ENCODE results near the gene SLC4A5. TPM values are rescaled to one million over a fixed set of nuclear protein-coding genes. Genes with fewer than 3 reads are reported as not detected.

SLC4A5 gene
- total RNA-seq, 1 donor from 2014 or later: 0.47 TPM

DNA sequence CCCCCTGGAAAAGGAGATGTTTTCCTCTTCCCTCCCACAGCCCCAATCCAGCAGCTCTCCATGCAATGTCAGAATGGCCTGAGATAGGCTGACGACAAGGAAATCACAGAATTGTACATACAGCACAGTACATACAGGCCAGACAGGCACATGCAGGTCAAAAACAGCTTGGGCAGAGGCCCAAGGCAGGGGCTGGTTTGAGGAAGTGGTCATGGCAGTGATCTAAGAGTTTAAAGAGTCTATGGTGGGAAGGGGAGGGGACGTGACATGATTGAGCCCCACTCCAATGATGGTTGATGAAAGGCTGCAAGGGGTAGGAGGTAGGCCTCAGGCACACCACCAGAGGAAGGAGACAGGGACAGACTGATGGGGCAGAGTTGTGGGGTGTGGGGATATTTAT, 32.6 kb upstream of the SLC4A5 start:
- no peak overlapping the region for H3K4me3 Mint-ChIP-seq
- no peaks in the 10 kb centered on the region for H3K9me3 Mint-ChIP-seq
- peak overlapping the region; percentile 25 for H3K27ac Mint-ChIP-seq

DNA sequence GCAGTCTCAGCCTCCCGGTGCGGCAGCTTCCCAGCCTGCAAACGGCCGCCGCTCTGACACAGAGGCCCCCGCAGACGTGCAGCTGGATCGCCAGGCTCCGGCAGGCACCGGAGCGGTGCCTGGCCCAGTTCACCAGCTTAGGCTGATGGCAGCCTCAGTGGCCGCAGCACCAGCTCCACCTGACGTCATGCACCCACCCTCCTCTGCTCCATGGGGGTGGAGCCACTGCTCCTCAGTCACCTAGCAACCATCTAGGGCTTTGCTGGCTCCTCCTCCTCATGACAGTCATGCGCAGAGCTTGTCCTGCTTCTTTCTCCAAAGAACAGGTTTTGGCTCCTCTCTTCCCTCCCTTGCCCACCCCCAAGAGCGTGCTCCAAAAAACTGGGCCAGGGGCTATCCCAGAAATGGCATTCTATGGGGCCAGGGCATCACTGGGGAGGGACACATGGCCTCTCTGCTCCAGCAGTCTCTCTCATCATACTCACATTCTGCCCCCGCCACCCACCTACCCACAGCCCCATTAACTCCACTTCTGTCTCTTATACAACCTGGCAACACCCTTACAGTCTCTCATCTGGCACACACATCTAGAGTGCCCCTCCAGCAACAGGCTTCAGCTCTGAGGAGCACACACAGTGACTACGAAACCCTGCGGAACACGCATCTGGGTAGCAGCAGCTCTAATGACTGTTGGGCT, 31.4 kb upstream of the SLC4A5 start:
- no peak for DNase-seq (ENCODE audit: low spot score)
- Mint-ChIP-seq H3K9me3 (no peaks in the 10 kb centered on the region), H3K36me3 (ENCODE audit: low read depth) (peaks cover 25% of the 10 kb centered on the region), H3K4me3 (no peak overlapping the region), H3K27me3 (ENCODE audit: insufficient read depth) (no peaks in the 10 kb centered on the region), H3K27ac (no peak overlapping the region), H3K4me1 (ENCODE audit: low read depth) (peaks cover 6% of the 10 kb centered on the region)
- intact Hi-C loops (cut with micrococcal nuclease): no loop called here

More for the DNA sequence above, 32.6 kb upstream of the SLC4A5 start:
- peaks cover 12% of the 10 kb centered on the region for H3K4me1 Mint-ChIP-seq (ENCODE audit: low read depth)
- DNase-seq (ENCODE audit: low spot score): no peak
- intact Hi-C loops (cut with micrococcal nuclease): no loop called here
- peaks cover 17% of the 10 kb centered on the region for H3K36me3 Mint-ChIP-seq (ENCODE audit: low read depth)
- H3K27me3 Mint-ChIP-seq (ENCODE audit: insufficient read depth): no peaks in the 10 kb centered on the region

DNA sequence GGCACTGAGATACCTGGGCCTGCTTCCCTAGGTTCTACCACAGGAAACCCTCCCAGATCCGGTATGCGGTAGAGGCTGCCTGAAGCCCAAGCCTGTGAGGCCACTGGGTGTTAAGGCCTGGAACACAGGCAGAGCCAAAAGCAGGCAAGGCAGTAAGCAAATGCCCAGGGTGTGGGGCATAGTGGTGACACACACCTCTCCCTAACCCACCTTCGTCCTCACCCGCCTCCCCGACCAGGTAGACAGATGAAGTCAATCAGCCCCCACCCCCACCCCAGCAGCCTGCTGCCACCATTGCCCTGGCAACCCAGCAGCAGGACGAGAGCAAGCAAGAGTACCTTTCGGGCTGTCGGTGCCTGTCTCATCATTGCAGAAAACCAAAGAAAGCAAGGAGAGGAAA, 30.8 kb upstream of the SLC4A5 start:
- no peak for DNase-seq (ENCODE audit: low spot score)
- Mint-ChIP-seq H3K9me3 (no peaks in the 10 kb centered on the region), H3K4me3 (no peak overlapping the region), H3K27me3 (ENCODE audit: insufficient read depth) (no peaks in the 10 kb centered on the region), H3K36me3 (ENCODE audit: low read depth) (peaks cover 29% of the 10 kb centered on the region), H3K4me1 (ENCODE audit: low read depth) (peaks cover 5% of the 10 kb centered on the region), H3K27ac (no peak overlapping the region)
- intact Hi-C loops (cut with micrococcal nuclease): no loop called here

DNA sequence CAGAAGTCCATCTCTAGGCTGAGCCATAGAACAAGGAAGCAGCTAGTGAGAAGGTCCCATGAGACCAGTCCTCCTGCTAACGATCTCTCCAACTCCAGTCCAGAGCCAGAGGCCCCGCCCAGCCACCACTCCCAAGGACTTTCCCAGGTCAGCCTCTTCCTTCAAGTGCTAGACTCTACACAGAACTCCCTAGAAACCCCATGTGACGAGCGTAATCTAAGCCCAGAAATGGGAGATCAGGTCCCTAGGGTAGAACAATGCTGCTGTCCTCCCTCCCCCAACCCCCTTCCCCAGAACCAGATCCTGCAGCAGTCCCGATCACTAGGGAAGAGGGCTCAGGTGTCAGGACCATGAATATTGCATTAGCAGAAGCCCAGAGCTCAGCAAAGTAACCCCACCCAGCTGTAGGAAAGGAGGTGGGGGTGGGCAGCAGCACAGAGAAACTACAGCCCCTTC, 30.0 kb upstream of the SLC4A5 start:
- Mint-ChIP-seq H3K9me3 (no peaks in the 10 kb centered on the region), H3K36me3 (ENCODE audit: low read depth) (peaks cover 36% of the 10 kb centered on the region), H3K27ac (no peak overlapping the region), H3K4me3 (no peak overlapping the region), H3K4me1 (ENCODE audit: low read depth) (no peaks in the 10 kb centered on the region), H3K27me3 (ENCODE audit: insufficient read depth) (no peaks in the 10 kb centered on the region)
- intact Hi-C loops (cut with micrococcal nuclease): no loop called here
- DNase-seq (ENCODE audit: low spot score): no peak

DNA sequence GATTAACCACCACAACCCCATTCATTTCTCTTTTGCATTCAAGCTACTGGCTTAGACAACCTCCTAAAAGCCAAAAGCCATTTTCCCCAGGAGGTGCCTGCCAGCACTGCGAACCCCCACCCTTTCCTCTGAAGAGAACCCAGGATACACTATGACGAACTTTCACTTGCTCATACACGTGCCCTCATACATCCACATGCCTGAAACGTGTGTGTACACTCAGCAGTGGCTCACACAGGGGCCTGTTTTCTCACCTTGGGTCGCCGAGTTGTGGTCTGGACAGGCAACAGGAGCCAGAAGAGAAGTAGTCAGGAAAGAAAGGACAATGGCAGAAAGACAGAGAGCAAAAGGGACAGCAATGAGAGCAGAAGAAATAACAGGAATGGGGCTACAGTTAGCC, 29.5 kb upstream of the SLC4A5 start:
- Mint-ChIP-seq H3K27me3 (ENCODE audit: insufficient read depth) (no peaks in the 10 kb centered on the region), H3K4me3 (no peak overlapping the region), H3K4me1 (ENCODE audit: low read depth) (no peaks in the 10 kb centered on the region), H3K9me3 (no peaks in the 10 kb centered on the region), H3K36me3 (ENCODE audit: low read depth) (peaks cover 33% of the 10 kb centered on the region), H3K27ac (no peak overlapping the region)
- intact Hi-C loops (cut with micrococcal nuclease): no loop called here
- no peak for DNase-seq (ENCODE audit: low spot score)

DNA sequence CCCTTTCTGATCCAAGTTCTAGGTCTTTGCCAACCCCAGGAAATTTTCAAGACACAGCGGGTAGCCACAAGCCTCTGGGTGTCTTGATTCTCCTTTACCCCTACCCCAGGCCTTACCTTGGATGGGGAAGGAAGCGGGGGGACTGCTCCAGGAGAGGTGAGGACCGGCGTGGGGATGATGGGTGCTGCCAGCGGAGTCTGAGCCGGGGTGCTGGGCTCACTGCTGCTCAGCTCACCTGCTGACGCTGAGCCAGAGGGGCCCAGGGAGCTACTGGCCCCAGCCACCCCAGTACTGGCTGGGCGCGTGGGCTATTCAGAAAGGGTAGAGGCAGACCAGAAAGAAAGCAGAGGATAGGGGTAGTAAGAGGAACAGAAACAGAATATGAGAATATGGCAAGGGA, 28.2 kb upstream of the SLC4A5 start:
- no peaks in the 10 kb centered on the region for H3K9me3 Mint-ChIP-seq
- no peak for DNase-seq (ENCODE audit: low spot score)
- no peaks in the 10 kb centered on the region for H3K4me1 Mint-ChIP-seq (ENCODE audit: low read depth)
- H3K36me3 Mint-ChIP-seq (ENCODE audit: low read depth): peaks cover 35% of the 10 kb centered on the region
- intact Hi-C loops (cut with micrococcal nuclease): no loop called here
- no peak overlapping the region for H3K4me3 Mint-ChIP-seq
- H3K27ac Mint-ChIP-seq: no peak overlapping the region
- H3K27me3 Mint-ChIP-seq (ENCODE audit: insufficient read depth): no peaks in the 10 kb centered on the region

DNA sequence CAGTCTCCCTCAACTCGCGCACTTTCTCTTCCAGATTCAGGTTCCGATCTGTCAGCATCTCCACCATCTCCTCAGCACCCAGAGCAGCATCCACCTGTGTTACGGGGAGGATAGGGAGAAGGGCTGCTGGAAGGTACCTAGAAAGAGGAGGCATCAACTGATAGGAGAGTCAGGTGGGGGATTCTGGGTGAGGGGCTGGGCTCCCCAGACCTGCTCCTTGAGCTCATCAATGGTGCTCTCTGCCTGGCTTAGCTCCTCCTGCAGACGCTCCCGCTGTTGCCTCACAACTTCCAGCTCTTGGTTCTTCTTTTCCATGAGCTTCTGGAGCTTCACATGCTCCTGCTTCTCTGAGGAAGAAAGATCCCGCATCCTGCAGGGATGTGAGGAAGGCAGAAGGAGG, 26.8 kb upstream of the SLC4A5 start:
- peaks cover 40% of the 10 kb centered on the region for H3K36me3 Mint-ChIP-seq (ENCODE audit: low read depth)

DNA sequence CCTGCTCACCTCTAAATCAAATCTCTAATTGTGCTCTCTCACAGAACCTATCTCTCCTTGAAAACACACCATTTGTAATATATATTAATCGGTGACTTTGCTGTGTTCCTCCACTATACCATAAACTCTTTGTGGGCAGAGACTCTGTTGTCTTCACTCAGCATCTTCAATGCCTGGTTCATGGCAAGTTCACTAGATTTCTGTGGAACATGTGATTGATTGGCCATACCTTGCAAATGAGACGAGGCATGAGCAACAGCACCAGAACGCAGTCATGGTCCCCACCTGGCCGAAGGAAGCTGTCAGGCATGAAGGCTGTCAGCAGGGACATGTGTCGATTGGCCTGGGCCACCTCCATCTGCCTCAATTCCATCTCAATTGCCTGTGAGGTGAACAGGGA, 25.3 kb upstream of the SLC4A5 start:
- Mint-ChIP-seq H3K27ac (no peak overlapping the region), H3K36me3 (ENCODE audit: low read depth) (peaks cover 42% of the 10 kb centered on the region), H3K27me3 (ENCODE audit: insufficient read depth) (no peaks in the 10 kb centered on the region), H3K4me1 (ENCODE audit: low read depth) (no peaks in the 10 kb centered on the region), H3K4me3 (no peak overlapping the region), H3K9me3 (no peaks in the 10 kb centered on the region)
- intact Hi-C loops (cut with micrococcal nuclease): no loop called here
- DNase-seq (ENCODE audit: low spot score): no peak

More for the DNA sequence above, 26.8 kb upstream of the SLC4A5 start:
- DNase-seq (ENCODE audit: low spot score): no peak
- Mint-ChIP-seq H3K27me3 (ENCODE audit: insufficient read depth) (no peaks in the 10 kb centered on the region), H3K27ac (no peak overlapping the region), H3K4me1 (ENCODE audit: low read depth) (no peaks in the 10 kb centered on the region), H3K4me3 (no peak overlapping the region), H3K9me3 (no peaks in the 10 kb centered on the region)
- intact Hi-C loops (cut with micrococcal nuclease): no loop called here

DNA sequence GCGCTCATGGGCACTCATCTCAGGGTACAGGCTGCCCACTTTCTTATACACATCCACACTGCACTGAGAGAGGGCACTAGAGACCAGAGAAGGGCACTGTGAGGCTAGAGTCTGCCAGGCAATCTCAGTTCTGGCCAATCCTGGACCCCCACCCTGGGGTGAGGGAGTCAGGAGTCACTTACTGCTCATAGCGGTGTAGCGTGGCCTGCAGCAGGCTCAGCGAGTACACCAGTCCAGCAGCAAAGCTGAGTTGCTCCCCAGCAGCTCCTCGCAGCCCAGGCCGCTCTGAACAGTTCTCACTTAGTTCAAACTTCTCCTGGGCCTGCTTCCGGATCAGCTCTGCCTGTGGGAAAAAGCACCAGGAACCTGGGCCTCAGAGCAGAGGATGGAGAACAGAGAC, 24.6 kb upstream of the SLC4A5 start:
- Mint-ChIP-seq H3K4me1 (ENCODE audit: low read depth) (no peaks in the 10 kb centered on the region), H3K36me3 (ENCODE audit: low read depth) (peaks cover 43% of the 10 kb centered on the region), H3K27ac (no peak overlapping the region), H3K9me3 (no peaks in the 10 kb centered on the region), H3K27me3 (ENCODE audit: insufficient read depth) (no peaks in the 10 kb centered on the region), H3K4me3 (no peak overlapping the region)
- no peak for DNase-seq (ENCODE audit: low spot score)
- intact Hi-C loops (cut with micrococcal nuclease): no loop called here

DNA sequence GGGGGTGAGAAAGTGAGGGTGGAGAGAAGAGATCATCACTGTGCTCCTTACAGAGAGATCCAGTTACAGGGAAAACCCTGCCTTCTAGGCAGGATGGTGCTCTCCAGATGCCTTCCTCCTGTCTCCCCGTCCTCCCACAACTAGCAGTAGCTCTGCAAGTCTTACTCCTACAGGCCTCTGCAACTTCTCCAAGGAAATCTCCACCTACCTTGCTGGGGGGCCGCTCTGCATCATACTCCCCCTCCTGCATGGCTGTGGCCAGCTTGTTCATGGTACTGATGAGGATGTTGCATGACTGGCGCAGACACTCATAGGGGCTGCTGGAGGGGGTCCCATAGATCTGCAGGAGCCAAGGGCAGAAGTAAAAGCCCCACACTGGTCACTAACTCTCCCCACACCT, 22.8 kb upstream of the SLC4A5 start:
- no peak for DNase-seq (ENCODE audit: low spot score)
- H3K36me3 Mint-ChIP-seq (ENCODE audit: low read depth): peaks cover 49% of the 10 kb centered on the region
- H3K27me3 Mint-ChIP-seq (ENCODE audit: insufficient read depth): no peaks in the 10 kb centered on the region
- H3K4me3 Mint-ChIP-seq: no peak overlapping the region
- no peaks in the 10 kb centered on the region for H3K9me3 Mint-ChIP-seq
- no peak overlapping the region for H3K27ac Mint-ChIP-seq
- no peaks in the 10 kb centered on the region for H3K4me1 Mint-ChIP-seq (ENCODE audit: low read depth)
- intact Hi-C loops (cut with micrococcal nuclease): no loop called here

DNA sequence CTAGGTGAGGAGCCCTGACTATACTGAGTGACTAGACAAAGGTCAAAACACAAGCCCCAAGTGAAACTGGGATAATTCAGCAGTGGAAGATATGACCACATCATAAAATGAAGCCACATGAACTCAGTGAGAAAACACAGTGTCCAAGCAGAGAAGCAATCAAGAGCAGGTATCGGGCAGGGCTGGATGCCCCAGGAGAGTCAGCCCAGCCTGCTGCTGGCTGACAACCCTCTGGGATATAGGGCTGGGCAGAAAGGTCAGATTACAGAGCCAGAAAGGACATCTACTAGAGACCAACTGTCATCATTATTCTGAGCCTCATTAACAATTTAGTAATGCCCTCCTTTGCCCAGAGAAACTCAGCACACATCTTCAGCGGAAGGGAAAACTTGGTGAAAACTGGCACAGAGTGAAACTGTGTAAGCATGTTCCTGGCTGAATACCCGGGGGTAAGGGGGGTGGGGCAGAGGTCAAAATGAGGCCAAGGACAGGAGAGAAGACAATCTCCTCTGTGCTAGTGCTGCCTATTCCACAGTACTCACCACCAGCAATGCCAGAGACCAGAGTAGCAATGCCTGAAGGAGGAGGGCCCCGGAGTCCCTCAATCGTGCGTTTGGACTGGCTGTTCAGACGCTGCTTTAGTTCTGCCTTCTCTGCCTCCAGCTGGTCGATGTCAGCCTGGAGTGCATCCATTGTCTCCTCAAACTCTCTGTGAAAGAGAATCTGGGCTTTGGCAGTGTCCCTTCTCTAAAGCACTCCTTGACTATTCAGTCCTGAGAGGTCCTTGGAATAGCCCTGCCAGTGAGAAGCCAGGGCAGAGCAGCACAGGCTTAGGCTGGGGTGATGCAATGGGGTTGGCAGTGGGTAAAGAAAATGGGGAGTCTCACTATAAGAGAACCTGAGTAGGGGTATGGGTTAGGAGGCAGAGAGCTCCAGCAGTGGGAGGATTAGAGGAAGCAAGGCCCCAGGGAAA, 21.6 kb upstream of the SLC4A5 start:
- H3K27me3 Mint-ChIP-seq (ENCODE audit: insufficient read depth): no peaks in the 10 kb centered on the region
- H3K4me1 Mint-ChIP-seq (ENCODE audit: low read depth): no peaks in the 10 kb centered on the region
- DNase-seq (ENCODE audit: low spot score): no peak
- peaks cover 44% of the 10 kb centered on the region for H3K36me3 Mint-ChIP-seq (ENCODE audit: low read depth)
- no peak overlapping the region for H3K4me3 Mint-ChIP-seq
- H3K9me3 Mint-ChIP-seq: no peaks in the 10 kb centered on the region
- intact Hi-C loops (cut with micrococcal nuclease): no loop called here
- no peak overlapping the region for H3K27ac Mint-ChIP-seq

DNA sequence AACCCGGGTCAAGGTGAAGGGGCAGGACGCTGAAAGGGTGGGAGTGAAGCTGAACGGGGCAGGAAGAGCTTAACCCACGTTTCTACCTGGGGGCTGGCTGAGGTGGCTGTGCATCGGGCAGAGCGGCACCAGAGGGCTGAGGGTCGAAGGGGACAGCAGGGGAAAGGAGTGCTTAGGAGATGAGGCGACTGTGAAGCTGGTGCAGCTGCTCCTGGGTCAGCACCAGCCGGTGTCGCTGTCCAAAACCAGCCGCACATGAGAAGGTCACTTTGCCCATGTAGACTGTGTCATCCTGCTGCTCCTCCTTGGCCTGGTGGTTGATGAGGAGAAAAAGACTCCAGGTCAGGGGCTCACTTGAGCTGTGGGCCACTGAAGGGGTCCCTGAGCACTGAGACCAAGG, 18.1 kb upstream of the SLC4A5 start:
- Mint-ChIP-seq H3K27ac (no peak overlapping the region), H3K4me3 (no peak overlapping the region), H3K27me3 (ENCODE audit: insufficient read depth) (no peaks in the 10 kb centered on the region), H3K36me3 (ENCODE audit: low read depth) (peaks cover 38% of the 10 kb centered on the region), H3K9me3 (no peaks in the 10 kb centered on the region), H3K4me1 (ENCODE audit: low read depth) (no peaks in the 10 kb centered on the region)
- intact Hi-C loops (cut with micrococcal nuclease): no loop called here
- no peak for DNase-seq (ENCODE audit: low spot score)

DNA sequence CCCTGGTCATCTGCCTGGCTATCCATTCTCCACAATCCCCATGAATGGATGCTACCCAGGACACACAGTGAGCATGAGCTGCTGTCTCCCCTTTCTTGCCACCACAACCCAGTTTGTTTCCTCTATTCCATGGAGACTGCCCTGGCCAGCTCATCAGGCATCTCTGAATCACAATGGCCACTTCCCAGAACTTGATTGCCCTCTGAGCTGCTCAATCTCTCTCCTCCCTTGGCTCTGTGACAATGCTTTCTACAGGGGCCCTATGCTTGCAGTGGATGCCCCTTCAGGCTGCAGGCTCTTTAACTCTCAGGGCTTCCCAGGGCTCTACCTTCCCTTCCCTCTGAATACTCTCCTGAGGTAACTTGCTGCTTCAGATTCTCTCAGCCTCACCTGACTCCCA, 14.4 kb upstream of the SLC4A5 start:
- Mint-ChIP-seq H3K4me1 (ENCODE audit: low read depth) (no peaks in the 10 kb centered on the region), H3K4me3 (no peak overlapping the region)

More for the DNA sequence above, 14.4 kb upstream of the SLC4A5 start:
- DNase-seq (ENCODE audit: low spot score): no peak
- no peaks in the 10 kb centered on the region for H3K9me3 Mint-ChIP-seq
- H3K27ac Mint-ChIP-seq: no peak overlapping the region
- intact Hi-C loops (cut with micrococcal nuclease): no loop called here
- H3K36me3 Mint-ChIP-seq (ENCODE audit: low read depth): peaks cover 26% of the 10 kb centered on the region
- H3K27me3 Mint-ChIP-seq (ENCODE audit: insufficient read depth): no peaks in the 10 kb centered on the region

All from activated T-helper 1 cell treated with anti-CD3 and anti-CD28 coated beads, Interleukin-12 subunit alpha, Interleukin-12 subunit beta, Interleukin-2, Interleukin-4 antibody, amounts not matched to agents 30 ng/mL and 10 ng/mL and 1 ng/mL, durations not matched to agents 14 hours and 24 hours and 36 hours (primary cell).